Stimulated activated CD8-positive, alpha-beta memory T cell treated with anti-CD3 and anti-CD28 coated beads, Interleukin-15, amount 100 ng/mL, for 24 hours (primary cell): ENCODE measurements around the gene ECT2.
"Not testable (repeated sequence)": the region's sequence is repeated elsewhere in the genome, so short reads cannot be mapped to it uniquely, and the experiment has no call there.

Experiments used
- DNase-seq: peaks from one replicate; pipeline ENCODE4 v3.0.0-alpha.2; 2020; ENCODE audit warnings: low read depth

ECT2 gene

DNA sequence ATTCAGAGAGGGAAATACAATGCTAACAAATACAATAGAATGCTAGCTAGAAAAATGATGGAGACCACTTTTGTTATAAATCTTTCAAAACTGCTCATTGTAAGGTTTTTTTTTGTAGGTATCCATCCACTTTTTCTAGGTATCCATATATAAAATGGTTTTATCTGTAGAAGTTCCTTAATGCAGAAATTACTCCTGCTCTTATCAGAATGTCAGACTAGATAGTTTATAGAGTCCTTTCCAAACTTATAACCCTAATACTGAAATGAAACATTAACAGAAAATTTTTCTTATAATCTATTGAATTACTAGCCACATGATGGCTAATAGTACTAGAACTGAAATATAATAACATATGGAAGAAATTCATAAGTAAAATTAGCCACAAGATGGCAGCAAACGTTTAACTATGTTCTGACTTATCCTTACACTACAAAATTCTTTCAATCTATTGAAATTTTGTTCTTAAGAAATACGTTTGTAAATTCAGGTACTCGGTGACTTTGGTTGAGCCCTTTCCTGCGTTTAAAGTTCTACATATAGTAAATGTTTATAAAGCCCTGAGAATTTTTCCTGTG, 58.5 kb downstream of the ECT2 start:
- no peak for DNase-seq

DNA sequence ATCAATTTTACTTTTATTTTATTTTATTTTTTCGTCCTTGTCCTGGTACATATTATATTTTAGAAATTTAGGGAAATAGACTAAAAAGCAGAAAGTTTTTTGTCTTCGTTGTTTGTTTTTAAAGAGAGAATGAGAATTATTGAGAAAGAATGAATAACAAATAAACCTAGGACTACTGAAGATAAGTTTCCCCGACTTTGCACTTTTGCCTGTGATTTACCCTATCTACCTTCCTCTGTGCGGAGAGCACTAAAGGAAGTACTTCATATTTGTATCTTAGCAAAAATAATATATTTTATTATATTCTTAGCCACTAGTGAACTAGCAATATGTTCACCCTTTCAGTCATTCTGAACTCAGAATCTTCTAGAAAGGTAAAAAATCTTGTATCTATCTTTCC, 60.6 kb downstream of the ECT2 start:
- no peak for DNase-seq

DNA sequence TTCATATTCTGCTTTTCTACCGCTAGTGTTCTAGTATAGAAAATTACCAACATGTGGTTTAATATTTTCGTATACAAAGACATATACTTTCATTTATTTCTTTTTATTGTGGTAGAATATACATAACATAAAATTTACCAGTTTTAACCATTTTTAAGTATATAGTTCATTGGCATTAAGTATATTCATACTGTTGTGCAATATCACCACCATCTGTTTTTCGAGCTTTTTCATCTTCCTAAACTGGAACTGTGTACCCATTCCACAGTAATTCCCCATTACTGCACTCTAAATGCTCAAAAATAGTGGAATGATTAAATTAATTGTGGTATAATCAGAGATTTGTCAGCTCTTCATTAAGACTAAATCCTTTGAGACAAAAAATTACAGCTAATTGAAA, 62.9 kb downstream of the ECT2 start:
- no peak for DNase-seq

DNA sequence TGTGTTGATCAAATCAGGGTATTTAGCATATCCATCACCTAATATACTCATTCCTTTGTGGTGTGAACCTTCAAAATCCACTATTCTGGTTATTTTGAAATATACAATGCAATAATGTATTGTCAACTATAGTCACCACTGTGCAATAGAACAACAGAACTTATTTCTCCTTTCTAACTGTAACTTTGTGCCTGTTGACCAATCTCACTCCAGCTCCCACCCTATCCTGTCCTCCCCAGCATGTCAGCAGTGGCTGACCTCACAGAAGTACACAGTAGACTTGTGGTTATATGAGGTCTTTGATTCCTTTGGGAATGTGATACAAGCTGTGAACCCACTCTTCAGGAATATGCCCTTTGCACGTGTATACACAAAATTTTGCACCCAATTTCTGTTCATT, 64.2 kb downstream of the ECT2 start:
- no peak for DNase-seq

DNA sequence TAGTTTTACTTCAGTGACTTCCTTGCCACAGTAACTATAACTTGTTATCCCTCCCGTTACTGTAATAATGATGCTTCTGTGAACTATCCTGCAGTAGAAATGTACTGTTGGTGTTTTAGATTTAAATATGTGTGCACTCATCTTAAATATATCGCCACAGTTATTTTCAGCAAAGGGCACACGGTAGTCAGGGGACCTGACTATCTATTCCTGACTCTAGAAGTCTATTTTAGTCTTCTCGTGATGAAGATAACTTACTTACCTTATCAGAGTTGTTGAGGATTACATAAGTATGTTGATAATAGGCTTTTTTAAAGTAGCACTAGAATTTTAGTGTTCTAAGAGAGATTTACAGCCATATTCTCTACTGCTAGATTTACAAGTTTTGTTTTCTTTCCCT, 65.3 kb downstream of the ECT2 start:
- DNase-seq: no peak

DNA sequence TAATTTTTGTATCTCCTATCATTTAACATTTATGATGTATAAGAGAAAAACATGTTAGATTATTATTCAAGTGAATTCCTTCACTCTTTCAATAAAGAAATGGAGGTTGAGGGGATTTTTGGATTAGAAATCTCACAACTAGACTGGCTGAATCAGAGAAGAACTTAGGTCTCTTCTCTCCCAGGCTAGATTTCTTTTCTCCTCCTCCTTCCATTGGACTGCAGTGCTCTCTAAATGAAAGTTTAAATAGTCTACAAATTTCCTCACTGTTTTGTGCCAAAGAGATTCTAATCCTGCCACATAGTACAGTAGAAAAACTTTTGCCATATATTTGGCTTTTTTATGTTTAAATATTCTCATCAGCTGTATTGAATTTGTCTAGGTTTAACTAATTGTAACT, 65.8 kb downstream of the ECT2 start:
- DNase-seq: no peak

DNA sequence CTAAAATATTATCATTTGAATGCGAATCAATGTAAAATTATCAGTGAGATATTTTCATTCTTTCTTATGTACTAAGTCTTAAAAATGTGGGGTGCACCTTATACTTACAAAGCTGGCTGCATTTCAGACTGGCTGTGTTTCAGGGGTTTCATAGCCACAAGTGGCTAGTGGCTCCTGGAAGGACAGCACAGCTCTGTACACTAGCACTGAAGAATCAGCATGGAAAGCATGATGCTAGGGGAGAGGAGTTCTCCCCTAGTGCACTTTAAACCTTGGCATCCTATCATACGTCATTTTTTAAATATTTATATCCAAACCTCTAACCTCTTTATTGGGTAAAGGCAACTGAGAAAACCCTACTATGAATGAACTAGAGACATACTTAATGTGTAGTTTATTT, 66.4 kb downstream of the ECT2 start:
- DNase-seq: no peak

DNA sequence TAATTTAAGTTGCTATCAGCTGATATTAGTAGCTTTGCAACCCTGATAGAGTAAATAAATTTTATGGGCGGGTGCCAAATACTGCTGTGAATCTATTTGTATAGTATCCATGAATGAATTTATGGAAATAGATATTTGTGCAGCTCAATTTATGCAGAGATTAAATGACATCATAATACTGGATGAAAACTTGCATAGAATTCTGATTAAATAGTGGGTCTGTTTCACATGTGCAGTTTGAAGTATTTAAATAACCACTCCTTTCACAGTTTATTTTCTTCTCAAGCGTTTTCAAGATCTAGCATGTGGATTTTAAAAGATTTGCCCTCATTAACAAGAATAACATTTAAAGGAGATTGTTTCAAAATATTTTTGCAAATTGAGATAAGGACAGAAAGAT, 70.0 kb downstream of the ECT2 start:
- DNase-seq: no peak

DNA sequence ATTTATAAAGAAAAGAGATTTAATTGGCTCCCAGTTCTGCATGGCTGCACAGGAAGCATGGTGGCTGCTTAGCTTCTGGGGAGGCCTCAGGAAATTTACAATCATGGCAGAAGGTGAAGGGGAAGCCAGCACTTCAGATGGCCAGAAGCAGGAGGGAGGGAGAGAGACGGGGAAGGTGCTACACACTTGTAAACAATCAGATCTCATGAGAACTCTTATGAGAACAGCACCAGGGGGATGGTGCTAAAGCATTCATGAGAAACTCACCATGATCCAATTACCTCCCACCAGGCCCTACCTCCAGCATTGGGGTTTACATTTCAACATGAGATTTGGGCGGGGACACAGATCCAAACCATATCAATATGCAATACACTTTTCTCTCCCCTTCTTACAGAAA, 73.7 kb downstream of the ECT2 start:
- no peak for DNase-seq

DNA sequence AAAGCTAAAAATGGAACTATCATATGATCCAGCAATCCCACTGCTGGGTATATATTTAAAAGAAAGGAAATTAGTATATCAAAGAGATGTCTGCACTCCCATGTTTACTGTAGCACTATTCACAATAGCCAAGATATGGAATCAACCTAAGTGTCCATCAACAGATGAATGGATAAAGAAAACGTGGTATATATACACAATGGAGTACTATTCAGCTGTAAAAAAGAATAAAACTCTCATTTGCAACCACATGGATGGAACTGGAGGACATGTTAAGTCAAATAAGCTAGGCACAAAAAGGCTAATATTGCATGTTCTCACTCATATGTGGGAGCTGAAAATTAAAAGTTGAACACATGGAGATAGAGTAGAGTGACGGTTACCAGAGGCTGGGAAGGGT, 76.7 kb downstream of the ECT2 start:
- not testable (repeated sequence) for DNase-seq

DNA sequence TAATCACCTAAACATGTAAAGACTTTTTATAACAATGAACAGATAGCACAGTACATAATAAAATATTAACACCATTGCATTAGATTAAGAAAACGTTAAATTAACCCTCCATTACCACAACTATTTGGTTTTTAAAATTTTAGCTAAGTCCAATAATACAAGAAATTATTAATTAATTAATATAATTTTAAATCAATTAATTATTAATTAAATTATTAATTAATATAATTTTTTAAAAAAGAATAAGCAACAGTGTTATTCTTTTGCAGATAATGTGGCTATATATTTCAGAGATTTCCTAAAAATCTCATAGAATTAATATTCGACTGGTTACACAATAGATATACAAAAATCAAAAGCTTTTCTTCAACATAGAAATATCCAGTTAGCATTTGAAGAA, 82.5 kb downstream of the ECT2 start:
- no peak for DNase-seq

DNA sequence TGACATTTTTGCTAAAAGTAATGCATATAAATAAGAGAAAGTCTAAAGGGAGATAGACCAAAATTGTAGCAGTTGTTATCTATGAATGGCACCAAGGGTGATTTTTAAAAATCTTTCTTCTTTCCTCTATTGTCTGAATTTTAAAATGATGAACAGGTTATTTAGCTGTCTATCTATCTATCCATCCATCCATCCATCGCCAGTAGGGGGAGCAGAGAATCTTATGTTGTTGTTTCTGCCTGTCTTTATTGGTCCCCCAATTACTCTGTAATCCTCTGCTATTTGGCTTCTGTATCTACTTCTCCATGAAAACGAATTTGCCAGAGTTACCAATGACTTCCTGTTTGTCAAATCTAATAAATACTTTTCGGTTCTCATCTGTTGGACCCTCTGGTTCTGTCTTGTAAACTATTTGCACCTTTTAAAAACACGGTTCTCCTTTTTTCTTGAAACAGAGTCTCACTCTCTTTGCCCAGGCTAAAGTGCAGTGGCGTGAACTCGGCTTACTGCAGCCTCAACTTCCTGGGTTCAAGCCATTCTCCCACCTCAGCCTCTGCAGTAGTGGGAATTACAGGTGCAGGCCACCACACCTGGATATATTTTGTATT, 86.0 kb downstream of the ECT2 start:
- DNase-seq: no peak

DNA sequence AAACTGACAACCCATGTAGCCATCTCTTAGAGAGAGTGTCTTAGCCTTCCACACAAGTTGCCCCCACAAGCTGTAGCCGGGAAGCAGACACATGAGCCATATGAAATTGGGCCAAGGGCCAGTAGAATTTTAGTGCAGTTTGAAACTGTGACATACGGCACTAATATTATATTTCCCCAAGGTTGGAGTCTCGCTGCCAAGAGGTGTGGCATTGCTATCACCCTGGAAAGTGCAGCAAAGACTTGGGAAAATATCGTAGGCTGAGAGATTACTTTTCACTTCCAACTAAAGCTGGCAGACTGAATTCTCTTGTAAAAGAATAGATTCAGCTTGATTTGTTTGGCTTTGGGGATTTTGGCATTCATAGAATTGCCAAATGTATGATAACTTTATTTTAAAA, 89.2 kb downstream of the ECT2 start:
- DNase-seq: no peak

DNA sequence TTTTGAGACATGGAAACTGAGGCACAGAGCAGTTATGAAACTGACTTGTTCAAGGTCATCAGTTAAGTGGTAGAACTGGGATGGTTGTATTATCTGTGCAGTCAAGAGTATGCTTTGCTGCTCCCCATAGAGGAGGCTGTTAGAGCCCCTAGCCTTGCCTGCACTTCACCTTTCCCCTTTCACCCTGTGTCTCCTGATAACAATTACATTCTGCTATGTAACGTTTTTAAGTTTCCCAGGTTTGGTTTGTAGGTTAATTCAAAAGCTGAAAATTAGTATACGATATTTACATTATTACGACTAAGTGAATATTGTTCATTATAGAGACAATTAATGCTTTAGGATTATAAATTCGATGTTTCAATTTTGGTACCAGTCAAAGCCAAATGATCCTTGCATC, 89.9 kb downstream of the ECT2 start:
- no peak for DNase-seq

DNA sequence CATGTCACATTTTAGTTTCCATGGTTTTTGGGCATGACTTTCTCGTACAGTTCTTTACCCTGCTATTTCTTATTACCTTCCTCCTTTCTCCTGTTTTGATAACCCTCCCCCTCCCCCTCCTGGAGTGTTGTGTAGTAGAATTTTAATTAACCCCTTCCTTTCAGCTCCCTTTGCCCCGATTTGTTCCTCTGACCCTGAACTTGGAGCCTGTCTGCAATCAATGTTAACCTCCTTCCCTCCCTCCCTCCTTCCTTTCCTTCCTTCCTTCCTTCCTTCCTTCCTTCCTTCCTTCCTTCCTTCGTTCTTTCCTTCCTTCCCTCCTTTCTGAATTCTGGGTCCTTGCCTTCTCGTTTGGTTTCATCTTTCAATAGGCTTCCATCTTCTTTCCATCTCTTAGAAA, 90.4 kb downstream of the ECT2 start:
- no peak for DNase-seq

DNA sequence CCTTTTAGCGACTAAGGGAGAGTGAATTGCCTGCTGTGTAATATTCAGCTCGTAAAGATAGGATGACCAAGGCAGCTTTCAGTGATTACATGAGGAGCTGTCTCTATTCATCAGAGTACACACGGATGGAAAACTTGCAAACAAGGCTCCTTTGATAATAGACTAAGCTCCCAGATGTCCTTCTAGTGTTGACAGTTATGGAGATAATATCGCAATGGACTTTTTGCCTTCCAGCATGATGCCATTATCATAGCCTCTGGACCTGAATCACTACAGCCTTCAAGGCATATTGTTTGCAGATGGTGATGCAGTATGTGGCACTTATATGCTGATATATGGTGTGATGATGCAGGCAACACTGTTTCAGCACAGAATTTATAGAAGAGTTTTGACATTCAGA, 93.9 kb downstream of the ECT2 start:
- DNase-seq: no peak

DNA sequence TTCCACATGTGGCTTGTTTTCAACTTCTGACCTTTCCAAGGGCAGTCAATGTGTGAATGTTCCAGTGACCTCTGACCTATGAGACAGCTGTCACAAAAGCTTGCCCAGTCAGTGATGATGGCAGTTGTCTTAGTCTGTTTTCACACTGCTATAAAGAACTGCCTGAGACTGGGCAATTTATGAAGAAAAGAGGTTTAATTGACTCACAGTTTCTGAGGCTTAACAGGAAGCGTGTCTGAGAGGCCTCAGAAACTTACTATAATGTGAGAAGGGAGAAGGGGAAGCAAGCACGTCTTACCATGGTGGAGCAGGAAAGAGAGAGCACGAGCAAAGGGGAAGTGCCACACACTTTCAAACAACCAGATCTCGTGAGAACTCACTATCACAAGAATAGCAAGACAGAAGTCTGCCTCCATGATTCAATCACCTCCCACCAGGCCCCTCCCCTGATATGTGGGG, 95.6 kb downstream of the ECT2 start:
- DNase-seq: no peak

DNA sequence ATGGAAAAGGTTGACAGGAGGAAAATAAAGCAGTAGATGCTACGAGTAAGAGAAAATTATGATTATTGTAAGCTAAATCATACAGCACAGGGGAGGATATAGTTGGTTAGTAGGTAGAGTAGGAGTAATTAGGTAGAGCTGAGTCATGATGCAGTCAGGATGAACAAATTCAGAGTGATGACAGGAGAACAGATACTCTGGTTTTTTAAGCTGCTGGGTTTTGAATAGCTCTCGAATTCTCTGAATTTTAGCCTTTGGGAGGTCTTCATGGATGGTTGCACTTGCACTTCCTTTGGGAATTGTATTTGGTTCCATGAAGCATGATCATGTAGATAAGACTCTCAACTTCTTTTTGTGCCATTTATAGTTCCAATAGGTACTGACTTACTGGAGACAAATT, 96.2 kb downstream of the ECT2 start:
- DNase-seq: no peak

DNA sequence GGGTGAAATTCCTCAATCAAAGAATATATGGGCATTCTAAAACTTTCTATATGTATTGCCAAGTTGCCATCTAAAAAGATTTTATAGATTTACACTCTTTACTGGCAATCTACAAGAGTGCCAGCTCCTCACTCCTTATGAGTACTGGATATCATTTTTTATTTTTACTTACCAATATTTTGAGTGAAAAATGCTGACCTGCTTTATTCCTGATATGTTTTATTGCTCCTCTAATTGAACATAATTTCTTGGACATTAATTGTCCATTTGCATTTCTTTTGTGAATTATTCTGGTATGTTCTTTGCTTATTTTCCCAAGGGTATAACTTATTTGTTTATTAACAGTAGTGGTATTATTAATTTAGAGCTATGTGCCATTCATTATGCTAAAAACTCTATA, 96.8 kb downstream of the ECT2 start:
- no peak for DNase-seq

DNA sequence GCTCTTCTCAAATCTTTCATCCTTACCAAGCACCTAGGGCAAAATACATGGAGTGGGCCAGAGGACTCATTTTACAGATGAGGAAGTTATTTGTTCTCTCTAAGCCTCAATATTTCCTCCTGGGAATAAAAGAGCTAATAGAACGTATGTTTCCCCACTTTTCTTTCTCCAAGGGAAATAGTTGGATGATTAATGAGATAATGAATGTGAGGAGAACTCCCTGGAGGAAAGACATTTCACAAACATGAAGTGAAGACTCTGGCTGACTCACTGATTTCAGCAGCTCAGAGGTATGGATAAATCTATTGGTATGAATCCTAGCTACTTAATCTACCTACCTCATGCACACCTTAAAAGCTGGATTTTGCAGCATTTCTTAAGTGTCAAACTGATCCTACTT, 98.4 kb downstream of the ECT2 start:
- no peak for DNase-seq

DNA sequence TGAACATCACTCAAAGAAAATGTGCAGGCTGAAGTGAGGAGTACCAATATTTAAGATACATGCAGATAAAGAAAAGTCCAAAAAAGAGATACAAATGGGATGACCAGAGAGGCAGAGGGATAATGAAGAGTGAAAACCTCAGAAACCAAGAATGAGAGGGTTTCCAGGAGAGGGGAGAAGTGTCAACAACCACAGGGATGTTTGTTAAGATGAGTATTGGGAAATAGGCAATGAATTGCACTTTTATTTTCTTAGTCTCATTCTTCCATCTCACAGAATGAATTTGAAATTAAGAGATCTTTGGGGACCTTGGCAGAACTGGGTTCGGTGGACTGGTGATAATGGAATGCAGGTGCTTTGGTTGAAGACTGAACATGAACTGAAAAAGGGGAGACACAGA, 102.5 kb downstream of the ECT2 start:
- DNase-seq: no peak

DNA sequence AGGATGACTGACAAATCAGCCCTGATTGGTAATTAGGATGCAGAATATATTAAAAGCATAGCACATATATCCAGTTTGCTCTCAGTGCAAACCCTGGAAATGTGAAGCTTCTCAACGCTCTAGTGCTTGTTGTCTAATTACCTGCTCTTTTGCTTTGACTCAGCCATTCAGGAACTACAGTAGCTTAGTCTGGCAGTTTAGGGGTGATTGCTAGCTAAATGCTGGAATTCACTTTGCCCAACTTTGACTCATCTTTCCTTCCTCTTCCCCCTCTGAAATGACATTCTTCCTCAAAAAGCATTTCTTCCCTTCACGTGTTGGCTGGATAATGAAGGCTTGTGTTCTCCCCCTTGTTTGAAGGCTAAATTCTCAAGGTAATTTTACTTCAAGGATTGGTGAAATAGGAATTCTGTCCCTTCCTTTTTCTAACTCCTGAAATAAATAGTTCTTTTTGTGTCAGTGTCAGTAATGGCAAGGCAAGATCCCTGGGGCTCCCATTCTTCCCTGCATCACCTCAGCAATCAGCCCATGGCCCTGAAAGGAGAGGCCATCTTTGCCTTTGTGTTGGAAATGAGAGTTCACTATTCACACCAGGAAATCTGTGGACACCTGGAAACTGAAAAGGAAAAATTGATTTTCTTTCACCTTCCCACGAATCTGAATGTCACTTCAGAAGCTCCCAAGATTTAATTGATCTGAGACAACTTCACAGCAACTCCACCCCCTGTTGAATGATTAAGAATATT, 103.6 kb downstream of the ECT2 start:
- DNase-seq: no peak

DNA sequence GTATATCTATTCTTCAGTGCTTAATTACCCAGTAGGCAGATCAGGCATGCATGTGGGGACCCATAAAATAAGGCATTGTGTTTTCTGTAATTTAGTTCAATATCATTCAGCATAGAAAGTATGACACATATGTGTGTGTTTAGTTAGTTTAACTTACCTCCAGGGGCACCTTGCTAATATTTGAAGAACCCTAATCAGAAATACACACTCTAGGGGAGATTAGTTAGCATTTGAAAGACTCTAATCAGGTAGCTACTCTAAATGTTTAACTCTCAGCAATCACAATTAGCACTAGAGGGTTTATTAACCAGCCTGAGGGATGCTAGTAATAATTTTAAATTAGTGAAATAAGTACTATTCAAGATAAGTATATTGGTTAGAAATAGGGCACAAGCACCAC, 104.5 kb downstream of the ECT2 start:
- DNase-seq: no peak
